A172 (cell line): ENCODE results near the gene NTSR1. TPM values are rescaled to one million over a fixed set of nuclear protein-coding genes. Genes with fewer than 3 reads are reported as not detected.
A peak's percentile ranks its signal among the peaks of the same experiment; 100 is the strongest.

Experiments used
- DNase-seq: peaks from one replicate; pipeline ENCODE4 v3.0.0-alpha.2; 2015; ENCODE audit warnings: low spot score
- total RNA-seq: library from RNA; depleted of rRNA; stranded (reverse); fragments of >200 nt; shearing (Covaris generic); gene quantifications from 2 replicates; pipeline ENCODE4 v1.2.3, GENCODE V29; 2014

NTSR1 gene
- total RNA-seq, 1 experiment from 2014 or later, result 9.0 TPM

DNA sequence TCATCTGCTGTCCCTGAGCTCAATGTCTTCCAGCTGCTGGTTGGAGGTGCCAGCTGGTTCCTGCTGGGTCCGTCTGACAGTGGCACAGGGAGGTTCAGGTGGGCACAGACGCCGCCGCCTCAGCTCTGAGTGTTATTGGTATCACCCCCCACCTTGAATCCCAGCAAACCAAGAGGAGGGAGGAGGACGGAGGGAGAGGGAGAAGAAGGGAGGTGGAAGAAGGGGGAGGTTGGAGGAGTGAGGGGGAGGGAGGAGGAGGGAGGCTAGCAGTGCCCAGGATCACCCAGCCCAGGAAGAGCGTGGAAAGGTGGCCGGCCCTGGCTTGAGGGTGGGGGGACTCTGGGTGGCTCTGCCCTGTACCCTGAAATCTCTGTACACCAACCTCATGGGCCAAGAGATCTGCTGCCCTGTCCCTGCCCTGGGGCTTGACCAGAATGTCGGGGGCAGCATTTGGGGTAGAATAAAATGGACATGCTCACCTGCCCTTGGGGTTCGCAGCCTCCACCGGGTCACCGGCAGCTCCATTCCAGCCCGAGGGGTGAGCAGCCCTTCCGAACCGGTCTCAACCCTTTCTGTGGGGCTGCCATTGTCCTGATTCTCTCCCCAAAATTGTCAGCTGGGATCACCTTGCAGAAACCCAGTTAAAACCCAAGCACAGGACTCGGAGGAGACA, 17.1 kb downstream of the NTSR1 start:
- DNase-seq, result no peak

DNA sequence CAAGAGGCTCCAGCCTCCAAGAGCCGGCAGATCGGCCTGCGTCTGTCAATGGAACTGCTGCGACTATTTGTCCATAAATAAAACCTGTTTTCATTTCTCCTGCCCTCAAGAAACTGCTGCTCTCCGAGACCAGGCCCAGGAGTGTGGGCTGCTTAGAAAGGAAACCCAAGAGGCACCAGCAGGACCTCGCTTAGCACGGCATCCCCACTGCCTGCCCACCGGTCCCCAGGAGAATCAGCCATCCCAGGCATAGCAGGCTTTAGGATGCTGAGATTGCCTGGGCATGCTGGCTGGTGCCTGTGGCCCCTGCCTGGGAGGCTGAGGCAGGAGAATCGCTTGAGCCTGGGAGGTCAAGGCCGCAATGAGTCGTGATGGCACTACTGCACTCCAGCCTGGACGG, 17.6 kb downstream of the NTSR1 start:
- no peak for DNase-seq

GRCh38 chr20:62726716-62727583, 18.3 kb downstream of the NTSR1 start:
- DNase-seq, result no peak

DNA sequence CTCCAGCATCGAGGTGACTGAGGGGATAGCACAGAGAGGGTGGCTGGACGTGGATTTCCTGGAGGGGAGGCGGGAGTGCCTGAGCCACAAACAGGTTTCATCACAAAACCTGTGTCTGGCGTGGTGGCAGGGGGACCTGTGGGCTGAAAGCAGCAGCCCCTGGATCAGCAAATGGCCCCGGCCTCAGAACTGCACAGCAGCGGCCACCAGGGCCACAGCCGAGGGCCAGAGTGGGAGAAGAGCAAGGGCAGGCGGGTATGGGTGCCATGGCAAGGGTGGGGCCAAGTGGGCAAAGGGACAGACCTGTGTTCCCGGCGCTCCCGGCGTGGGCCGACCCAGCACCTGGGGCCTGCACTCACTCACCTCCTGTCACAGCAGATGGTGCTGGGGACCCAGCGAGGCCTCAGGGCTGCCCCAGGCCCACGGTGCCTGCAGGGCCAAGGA, 19.0 kb downstream of the NTSR1 start:
- DNase-seq, result no peak

GRCh38 chr20:62728028-62728780, 19.6 kb downstream of the NTSR1 start:
- peak; percentile 65 for DNase-seq

DNA sequence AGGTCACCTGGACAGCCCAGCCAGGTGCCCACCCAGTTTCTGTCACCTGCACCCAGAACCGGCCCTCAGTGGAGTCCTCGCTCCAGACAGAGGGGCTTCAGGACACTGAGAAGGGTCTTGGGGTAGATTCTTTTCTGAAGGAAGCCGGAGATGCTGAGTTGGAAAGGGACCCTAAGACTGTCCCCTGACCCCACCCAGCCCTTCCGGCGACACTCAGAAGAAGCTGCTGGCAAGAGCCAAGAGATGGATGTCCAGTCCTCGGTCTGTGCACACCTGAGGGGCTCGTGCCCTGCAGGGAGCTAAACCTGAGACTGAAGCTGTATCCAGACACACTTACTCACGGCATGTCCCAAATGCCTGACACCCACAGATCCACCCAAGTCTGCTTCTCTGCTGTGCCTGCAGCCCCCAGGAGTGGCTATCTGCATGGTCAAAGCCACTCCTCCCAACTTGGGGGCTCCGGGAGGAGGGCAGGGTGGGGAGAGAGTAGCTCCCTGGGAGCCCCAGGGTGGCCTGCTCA, 20.2 kb downstream of the NTSR1 start:
- DNase-seq, result no peak

- no peak for DNase-seq
Measured at GRCh38 chr20:62730481-62730880, 21.8 kb downstream of the NTSR1 start.

DNA sequence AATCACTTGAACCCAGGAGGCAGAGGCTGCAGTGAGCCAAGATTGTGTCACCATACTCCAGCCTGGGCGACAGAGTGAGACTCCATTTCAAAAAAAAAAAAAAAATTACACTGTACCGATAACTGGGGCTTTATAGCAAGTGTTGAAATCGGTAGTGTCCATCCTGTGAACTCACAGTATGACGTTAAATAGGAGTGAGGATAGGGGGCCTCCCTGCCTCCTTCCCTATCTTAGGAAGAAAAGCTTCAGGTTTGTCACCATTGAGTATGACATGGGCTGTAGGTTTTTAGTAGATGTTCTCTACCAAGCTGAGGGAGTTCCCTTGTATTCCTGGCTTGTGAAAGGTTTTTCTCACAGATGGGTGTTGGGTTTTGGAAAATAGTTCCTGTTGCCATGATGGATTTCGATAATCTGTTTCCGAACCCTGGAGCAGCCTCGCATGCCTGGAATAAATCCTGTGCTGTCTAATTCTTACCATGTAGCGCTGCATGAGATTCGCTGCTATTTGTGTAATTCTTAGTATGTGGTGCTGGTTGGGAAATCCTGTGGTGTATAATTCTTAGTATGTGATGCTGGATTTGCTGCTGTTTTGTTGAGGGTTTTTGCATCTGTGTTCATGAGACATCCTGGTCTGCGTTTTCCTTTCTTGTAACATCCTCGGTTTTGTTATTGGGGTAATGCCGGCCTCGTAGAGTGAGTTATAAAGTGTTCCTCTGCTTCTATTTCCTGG, 23.6 kb downstream of the NTSR1 start:
- no peak for DNase-seq

DNA sequence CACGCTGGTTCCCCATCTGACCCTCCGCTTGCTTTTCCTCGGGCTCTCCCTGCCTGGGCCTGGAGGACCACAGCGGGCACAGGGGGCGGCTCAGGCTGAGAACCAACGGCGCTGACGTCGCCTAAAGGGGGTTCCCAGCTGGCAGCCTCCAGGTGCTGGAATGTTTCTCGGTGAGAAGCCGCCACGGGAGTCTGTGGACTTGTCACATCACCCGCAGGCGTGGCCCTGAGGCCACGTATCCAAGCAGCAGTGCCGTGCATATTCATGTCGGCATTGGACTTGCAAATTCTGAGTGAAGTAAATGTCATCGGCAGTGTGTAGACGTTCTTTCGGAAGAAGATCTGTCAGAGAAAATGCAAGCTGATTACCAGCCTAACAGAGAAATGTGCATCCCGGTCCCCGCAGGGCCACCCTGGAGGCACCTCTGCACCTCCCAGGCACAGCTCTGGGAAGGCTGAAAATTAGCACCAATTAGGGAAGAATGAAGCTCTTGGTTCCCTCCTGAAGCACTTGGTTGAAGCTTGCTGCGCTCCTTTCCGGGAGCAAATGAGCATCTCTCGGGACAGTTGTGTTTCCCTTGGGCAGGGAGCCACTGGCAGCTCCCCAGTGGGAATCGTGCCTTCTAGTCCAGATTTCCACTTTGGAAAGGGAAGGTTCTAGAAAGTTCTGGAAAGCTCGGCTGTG, 24.3 kb downstream of the NTSR1 start:
- no peak for DNase-seq

DNA sequence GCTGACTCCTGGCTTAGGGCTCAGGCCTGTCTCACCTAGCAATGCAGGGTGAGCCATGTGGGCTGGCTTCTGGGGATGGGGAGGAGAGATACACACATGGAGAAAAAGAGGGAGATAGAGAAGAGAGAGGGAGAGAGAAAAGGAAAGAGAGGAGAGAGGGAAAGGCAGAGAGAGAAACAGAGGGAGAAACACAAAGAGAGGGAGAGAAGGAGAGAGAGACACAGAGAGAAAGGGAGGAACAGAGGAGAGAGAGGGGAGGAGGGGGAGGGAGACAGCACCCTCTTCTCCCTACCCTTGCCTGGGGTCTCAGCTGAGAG, 24.8 kb downstream of the NTSR1 start:
- no peak for DNase-seq

GRCh38 chr20:62733891-62734290, 25.3 kb downstream of the NTSR1 start:
- no peak for DNase-seq

DNA sequence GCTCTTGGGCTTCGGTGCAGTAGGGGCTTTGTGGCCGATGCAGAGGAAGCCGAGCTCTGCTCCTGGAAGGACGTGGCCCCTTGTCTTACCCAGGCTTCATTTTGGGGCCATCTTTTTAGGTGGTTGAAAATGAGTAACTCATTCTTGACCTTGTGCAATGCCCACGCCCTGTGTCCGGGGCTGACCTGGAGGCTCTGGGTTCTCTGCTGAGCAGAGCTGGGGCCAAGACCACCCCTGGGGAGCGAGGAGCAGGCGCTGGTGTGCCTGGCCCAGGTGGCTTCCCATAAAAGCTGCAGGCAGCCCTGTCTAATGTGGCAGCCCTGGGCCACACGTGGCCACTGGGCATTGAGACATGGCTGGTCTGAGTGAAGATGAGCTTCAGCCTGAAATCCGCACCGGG, 25.7 kb downstream of the NTSR1 start:
- DNase-seq, result no peak

- DNase-seq, result peak; percentile 85
Measured at GRCh38 chr20:62734881-62735280, 26.2 kb downstream of the NTSR1 start.

- peak; percentile 79 for DNase-seq
Measured at GRCh38 chr20:62735331-62735821, 26.7 kb downstream of the NTSR1 start.

GRCh38 chr20:62736026-62736406, 27.4 kb downstream of the NTSR1 start:
- no peak for DNase-seq

GRCh38 chr20:62736407-62737071, 27.9 kb downstream of the NTSR1 start:
- DNase-seq, result no peak

DNA sequence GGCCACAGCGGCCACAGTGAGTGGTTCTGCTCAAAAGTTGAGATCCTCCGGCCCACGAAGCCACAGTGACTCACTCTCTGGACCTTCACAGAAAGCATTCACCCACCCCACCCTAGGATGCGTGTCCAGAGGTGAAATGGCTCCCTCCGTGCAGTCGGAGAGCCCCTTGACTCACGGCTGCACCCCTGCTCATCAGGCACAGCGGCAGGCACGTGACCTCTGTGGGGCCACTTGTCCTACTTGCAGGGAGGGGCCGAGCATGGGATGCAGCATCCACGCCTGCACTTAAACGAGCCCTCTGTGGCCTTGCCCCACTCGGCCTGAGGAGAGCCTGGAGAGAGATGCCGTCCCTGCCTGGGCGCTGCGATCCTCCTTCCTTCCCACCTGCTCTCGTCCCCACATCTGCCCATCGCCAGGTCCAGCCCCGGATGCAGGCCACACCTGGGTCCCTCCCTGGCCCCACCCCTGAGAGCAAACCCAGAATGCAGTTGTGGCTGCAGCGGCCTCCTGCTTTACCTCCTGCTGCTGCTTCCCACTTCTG, 28.7 kb downstream of the NTSR1 start:
- peak; percentile 51 for DNase-seq

DNA sequence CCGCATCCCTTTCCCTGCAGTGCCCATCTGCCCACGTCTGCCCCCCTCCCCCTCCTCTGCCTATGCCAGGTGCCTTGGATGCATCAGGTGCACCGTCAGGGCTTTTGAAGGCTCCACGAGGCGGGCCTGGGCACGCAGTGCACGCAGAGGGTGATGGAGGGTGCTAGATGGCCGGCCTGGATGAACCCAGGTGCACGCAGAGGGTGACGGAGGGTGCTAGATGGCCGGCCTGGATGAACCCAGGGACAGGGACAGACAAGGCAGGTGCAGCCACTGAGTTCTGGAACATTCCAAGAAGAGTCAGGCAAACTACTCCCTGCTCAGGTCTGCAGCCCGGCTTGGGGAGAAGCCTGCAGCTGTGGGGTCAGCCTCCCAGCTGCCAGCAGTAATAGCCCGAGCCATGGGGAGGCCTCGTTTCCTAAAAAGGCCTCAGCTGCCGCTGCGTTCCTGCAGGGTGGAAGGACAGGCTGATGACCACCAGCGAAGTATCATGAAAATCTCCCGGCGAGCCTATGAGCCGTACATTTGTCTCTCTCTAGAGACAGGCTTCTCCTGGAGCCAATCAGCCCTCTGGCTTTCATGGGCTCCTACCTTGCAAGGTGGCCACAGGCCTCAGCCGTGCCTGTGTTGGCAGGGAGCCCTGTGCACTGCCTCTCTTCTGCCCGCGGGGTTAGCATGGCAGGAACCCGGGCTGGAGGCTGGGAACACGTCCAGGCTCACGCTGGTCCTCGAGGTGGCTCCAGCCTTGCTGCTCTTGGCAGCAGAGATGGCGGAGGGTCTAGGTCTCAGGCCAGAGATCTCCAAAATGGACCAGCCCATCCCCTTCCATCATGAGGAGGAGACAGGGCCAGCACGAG, 29.6 kb downstream of the NTSR1 start:
- DNase-seq, result no peak

- no peak for DNase-seq
Measured at GRCh38 chr20:62739067-62739466, 30.4 kb downstream of the NTSR1 start.
